Subcutaneous adipose tissue (tissue), 4 donors: ENCODE measurements around the gene SEMA7A. TPM values are rescaled to one million over a fixed set of nuclear protein-coding genes. Genes with fewer than 3 reads are reported as not detected.

Experiments used
- total RNA-seq, 4 donors: library from RNA; depleted of rRNA; stranded (reverse); fragments of >200 nt; gene quantifications; one replicate each; pipeline ENCODE4 v1.1.0, GENCODE V29; 2016
- TF ChIP-seq, protein P1 (sequence below): fragments of 450-650 bp; IDR thresholded peaks from one replicate; pipeline ENCODE4 v1.5.1; 2016; ENCODE audit warnings: low read depth, mild to moderate bottlenecking, control low read depth, antibody characterized with exemption, moderate library complexity

The SEMA7A gene
- total RNA-seq, 4 donors from 2014 or later: 0.38 to 2.4 (median 0.74) TPM

DNA sequence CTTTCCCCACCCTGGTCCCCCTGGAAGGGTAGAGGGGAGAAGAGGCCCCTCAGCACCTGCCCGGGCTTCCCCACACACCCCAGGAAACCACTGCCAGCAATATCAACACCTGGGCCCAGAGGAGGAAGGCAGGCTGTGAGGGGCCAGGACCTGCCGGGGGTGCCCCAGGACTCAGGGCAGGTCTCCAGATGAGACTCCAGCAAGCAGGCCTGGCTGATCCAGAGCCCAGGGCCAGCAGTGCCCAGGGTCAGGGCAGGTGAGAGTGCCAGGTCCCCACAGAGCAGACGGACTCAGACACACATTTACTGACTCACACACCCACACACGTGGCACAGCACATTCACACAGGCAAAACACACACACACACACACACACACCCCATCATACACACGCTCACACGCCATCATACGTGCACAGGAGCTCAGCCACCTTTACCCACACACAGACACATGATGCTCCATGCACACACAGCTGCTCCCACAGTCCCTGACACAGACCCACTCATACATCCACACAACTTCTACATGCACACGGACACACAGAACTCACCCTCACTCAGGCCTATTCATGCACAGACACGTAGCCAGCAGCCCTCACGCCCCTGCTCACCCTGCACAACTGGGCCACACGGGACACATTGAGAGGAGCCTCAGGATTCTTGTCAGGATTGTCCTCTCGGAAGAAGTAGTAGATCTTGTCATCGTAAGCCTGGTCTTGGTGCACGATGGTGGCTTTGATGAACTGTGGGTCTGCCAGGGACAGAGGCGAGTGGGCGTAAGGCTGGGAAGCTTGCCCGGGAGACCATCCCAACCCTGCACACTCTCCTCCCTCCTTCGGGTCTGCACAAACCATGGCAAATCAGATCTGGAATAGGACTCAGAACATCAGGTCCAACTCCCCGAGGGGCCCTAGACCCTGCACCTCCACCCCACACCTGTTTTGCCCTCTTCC lies 17.5 kb downstream of the SEMA7A start:
- TF ChIP-seq, protein P1, sequence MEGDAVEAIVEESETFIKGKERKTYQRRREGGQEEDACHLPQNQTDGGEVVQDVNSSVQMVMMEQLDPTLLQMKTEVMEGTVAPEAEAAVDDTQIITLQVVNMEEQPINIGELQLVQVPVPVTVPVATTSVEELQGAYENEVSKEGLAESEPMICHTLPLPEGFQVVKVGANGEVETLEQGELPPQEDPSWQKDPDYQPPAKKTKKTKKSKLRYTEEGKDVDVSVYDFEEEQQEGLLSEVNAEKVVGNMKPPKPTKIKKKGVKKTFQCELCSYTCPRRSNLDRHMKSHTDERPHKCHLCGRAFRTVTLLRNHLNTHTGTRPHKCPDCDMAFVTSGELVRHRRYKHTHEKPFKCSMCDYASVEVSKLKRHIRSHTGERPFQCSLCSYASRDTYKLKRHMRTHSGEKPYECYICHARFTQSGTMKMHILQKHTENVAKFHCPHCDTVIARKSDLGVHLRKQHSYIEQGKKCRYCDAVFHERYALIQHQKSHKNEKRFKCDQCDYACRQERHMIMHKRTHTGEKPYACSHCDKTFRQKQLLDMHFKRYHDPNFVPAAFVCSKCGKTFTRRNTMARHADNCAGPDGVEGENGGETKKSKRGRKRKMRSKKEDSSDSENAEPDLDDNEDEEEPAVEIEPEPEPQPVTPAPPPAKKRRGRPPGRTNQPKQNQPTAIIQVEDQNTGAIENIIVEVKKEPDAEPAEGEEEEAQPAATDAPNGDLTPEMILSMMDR: no peak

DNA sequence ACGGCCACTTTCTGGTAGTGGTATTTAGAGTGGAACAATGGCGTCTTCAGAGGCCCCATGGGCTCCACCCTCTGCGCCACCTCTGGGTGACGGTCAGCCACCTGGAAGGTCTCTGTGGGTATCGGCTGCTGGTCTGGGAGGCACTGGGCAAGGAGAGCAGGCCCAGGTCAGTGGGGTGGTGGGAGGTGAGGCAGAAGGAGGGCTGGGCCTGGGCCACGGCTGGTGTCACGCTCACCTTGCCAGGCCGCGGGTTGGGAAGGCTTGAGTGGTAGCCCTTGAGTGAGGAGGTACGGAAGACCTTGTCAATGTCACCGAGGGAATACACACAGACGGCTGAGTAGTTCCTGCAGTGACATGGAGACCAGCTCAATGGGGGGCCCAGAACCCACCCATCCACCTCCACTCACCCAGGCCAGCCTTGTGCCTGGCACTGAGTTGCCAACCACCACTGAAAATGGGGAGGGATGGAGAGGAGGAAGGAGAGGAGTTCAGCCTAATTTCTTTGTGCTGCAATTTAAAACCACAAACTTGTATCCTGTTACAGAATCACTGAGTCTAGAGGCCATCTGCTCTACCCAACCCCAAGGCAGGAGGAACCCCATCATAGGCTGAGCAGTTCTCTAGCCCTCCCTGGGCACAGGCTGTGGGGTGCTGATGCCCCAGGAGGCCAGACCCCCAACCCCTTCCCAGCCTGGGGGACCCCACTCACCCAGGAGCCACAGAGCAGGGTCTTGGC lies 19.0 kb downstream of the SEMA7A start:
- TF ChIP-seq, protein P1: no peak

DNA sequence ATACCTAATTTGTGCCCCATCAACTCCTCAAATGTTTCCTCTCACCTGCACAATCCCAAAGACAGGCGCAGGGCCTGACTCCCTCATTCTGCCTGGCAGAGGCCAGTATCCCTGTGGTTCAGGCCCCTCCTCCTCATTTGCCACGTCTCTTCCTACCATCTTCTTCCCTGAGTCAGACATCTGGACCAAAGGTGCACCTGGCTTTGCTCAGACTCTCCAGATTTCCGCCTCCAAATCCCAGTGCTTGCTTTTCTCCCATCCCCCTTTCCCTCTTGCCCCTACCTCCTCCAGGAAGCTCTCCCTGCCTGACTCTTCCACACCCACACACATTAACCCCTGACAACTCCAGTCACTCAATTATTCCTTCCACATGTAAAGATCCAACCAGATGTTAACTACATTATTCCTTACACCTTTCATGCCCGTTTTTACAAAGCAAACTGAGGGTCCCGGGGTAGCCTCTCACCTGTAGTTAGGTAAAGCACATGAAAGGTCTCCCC lies 19.6 kb downstream of the SEMA7A start:
- TF ChIP-seq, protein P1: no peak

DNA sequence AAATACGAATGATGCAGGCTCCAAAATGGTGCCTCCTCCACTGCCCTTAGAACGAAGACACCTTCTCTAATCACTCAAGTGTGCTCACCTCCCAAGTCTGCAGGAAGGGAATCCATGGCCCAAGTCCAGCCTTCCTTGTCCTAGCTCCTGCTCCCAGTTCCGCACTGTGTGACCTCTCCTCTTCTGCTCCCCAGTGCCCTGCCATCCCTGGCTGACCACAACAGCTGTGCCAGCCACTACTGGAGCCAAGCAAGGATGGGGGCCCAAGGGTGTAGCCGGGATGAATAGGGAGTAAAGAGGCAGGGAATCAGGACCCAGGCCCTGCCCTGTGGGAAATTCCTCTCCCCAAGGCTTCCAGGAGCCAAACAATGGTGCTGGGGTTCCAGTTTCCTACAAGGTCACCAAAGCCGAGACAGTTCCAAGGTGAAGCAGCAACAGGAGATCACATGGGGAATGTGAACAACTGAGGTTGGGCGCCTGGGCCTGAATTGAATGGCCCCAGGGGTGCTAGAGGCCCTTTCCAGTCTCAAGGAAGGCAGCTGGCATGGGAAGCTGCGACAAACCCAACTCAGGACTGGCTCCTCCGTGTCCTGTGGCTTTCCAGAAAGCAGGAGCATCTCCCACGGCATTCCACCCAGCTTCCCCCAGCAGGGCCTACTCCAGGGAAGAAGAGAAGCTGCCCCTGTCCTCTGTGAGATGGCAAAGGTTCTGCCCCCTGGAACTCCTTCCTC lies 20.2 kb downstream of the SEMA7A start:
- TF ChIP-seq, protein P1: no peak

DNA sequence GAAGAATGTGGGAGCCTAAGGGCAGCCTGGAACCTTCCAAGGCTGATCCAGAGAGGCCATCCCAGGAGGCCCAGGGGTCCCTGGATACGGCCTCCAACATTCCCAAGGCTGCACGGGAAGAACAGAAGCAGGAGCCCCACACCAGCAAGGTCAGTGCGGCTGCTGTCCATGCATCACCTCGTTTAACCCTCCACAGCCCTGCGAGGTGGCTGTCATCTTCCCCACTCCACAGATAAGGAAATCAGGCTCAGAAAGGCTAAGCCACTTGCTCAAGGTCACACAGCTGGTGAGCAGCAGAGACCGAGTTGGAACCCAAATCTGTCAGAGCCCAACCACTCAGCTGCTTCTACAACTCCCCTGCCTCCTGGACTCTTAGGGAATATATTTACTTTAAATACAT lies 21.6 kb downstream of the SEMA7A start:
- TF ChIP-seq, protein P1: no peak

DNA sequence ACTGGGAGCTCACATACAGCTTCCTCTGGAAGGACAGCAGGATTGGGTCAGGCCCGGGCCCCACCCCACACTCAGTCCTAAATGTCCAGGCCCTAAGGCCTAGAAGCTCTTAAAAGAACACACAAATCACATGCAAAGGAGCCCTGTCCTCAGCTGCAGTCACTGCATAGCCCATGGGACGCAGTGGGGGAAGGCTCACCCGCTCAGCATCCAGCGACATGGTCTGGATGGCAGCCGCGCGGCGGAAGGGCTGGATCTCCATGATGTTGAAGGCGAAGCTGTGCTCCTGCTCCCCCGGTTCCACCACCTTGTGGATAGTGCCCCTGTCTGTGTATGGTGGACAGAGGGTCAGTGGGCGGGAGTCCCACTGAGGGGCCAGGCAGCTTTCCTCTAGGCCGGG lies 22.1 kb downstream of the SEMA7A start:
- TF ChIP-seq, protein P1: no peak
